Omental fat pad (tissue), 4 donors: ENCODE data around the gene SEC22A. TPM values are rescaled to one million over a fixed set of nuclear protein-coding genes. Genes with fewer than 3 reads are reported as not detected.

Experiments
- ATAC-seq: fragments of 150-250 bp; one replicate; pipeline ENCODE4 v1.9.1; 2016; ENCODE audit warnings: mild to moderate bottlenecking, moderate library complexity; ENCODE audit not compliant: low FRiP score
- DNase-seq: peaks from one replicate; pipeline ENCODE4 v3.0.0-alpha.2; 2019; ENCODE audit warnings: low spot score
- total RNA-seq, 4 donors: library from RNA; depleted of rRNA; stranded (reverse); fragments of >200 nt; gene quantifications; one replicate each; pipeline ENCODE4 v1.1.0, GENCODE V29; 2016
- TF ChIP-seq, protein P1 (sequence below), 3 donors: fragments of 450-650 bp; IDR thresholded peaks; one replicate each; pipeline ENCODE4 v1.5.1; 2016 to 2017; ENCODE audit warnings: antibody characterized with exemption in 3 of 3, mild to moderate bottlenecking in 3 of 3, moderate library complexity in 2 of 3

The SEC22A gene
- total RNA-seq, 4 donors from 2014 or later = 18.4 to 33.7 (median 31.1) TPM

GRCh38 chr3:123282461-123282860 lies 80.7 kb downstream of the SEC22A start:
- TF ChIP-seq, protein P1, sequence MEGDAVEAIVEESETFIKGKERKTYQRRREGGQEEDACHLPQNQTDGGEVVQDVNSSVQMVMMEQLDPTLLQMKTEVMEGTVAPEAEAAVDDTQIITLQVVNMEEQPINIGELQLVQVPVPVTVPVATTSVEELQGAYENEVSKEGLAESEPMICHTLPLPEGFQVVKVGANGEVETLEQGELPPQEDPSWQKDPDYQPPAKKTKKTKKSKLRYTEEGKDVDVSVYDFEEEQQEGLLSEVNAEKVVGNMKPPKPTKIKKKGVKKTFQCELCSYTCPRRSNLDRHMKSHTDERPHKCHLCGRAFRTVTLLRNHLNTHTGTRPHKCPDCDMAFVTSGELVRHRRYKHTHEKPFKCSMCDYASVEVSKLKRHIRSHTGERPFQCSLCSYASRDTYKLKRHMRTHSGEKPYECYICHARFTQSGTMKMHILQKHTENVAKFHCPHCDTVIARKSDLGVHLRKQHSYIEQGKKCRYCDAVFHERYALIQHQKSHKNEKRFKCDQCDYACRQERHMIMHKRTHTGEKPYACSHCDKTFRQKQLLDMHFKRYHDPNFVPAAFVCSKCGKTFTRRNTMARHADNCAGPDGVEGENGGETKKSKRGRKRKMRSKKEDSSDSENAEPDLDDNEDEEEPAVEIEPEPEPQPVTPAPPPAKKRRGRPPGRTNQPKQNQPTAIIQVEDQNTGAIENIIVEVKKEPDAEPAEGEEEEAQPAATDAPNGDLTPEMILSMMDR (IDR thresholded peaks at IDR 0.05) = no peak
- DNase-seq (no peak), ATAC-seq (no peak)

GRCh38 chr3:123283074-123283473 lies 81.3 kb downstream of the SEC22A start:
- DNase-seq = no peak
- TF ChIP-seq, protein P1 (IDR thresholded peaks at IDR 0.05) = no peak
- no peak for ATAC-seq

DNA sequence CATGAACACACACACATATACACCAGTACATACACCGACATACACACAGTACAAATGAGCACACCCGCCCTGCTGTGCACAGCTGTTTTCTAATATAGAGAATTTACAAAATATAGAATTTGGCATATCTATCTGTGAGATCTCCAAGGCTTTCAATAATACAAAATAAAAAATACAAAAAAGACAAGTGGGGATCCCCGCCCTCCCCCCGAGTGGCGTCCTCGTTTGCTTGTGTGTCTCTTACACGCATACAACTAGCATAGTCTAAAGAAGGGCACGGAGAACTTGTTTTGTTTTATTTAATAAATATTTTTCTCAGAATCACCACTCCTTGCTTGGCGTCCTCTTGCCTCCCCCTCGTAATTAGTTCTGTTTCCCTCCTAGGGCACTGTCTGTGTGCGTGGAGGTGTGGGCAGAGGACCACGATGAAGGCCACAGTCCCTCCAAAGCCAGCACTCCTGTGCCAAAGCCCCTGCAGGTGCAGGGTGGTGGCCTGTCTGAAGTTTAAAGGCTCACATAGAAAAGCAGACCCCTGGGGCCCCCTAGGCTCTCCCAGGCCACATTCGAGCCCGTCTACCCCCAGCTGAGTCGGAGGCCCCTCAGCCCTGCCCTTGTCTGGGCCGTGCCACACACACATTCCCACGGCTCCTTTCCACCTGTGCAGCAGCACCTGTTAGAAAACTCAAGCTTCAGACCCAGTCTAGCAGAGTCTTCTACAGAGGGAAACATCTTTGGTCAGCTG lies 82.1 kb downstream of the SEC22A start:
- TF ChIP-seq, protein P1 (IDR thresholded peaks at IDR 0.05) = no peak
- ATAC-seq (no peak), DNase-seq (no peak)

- ATAC-seq (no peak), DNase-seq (no peak)
Observed at GRCh38 chr3:123284399-123285010, 82.8 kb downstream of the SEC22A start.

GRCh38 chr3:123285066-123285465 lies 83.3 kb downstream of the SEC22A start:
- DNase-seq (no peak), ATAC-seq (no peak)
- TF ChIP-seq, protein P1 (IDR thresholded peaks at IDR 0.05) = no peak

More at GRCh38 chr3:123284399-123285010, 82.8 kb downstream of the SEC22A start:
- TF ChIP-seq, protein P1 (IDR thresholded peaks at IDR 0.05) = no peak

DNA sequence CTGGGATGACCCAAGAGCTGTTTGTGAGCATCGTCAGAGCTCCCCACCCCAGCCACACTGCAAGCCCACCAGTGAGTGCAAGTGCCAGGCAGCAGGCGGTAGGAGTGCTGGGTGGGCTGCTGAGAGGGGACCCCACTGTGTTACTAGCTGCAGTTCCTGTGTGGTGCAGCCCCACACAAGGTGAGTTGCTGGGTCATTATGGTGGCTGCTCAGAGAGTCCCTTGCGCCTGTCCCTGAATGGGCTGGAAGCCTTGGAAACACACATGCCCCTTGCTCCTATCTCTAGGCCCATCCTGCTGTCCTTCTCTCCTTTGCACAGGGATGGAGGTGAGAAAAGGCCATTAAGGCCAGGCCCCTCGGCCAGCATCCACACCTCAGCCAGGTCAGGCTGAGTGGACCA lies 83.7 kb downstream of the SEC22A start:
- TF ChIP-seq, protein P1 (IDR thresholded peaks at IDR 0.05) = no peak
- ATAC-seq = no peak
- no peak for DNase-seq

GRCh38 chr3:123285931-123286307 lies 84.2 kb downstream of the SEC22A start:
- ATAC-seq (no peak), DNase-seq (no peak)
- TF ChIP-seq, protein P1 (IDR thresholded peaks at IDR 0.05) = no peak
